ENCODE results near the gene CABP4. TPM values are rescaled to one million over a fixed set of nuclear protein-coding genes. Genes with fewer than 3 reads are reported as not detected.
A peak's percentile ranks its signal among the peaks of the same experiment; 100 is the strongest.

The CABP4 gene
- total RNA-seq, 1 donor: not detected

DNA sequence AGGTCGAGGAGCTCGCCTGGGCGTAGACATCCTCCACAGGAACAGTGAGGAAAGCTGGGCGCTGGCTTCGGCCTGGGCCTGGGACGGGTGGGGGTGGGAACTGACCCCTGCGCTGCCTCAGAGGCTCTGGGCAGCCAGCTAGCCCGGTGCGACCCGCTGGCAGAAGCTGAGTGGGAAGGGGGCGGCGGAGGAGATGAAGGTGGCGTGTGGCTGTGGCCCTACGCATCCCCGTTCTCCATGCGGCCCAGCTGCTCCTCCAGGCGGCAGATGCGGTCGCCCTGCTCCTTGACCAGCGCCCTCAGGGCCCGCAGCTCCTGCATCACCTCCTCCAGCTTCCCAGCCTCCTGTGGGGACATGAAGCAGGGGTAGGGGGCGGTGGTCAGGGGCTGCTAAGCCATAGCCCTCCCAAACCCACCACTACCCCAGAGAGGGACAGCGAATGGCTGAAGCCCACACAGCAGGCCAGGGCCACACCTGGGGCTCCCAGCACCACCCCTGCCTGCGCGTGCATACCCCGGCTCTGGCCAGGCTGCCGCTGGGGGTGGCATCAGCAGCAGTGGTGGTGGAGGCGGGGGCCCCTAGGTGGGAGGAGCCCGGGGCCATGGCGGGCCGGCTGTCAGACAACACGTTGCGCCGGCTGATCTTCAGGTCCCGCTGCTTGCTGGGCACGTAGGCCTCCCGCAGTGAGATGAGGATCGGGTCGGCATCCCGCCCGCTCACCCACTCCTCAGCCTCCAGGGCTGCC lies 16.8 kb upstream of the CABP4 start:
- no peak for DNase-seq (ENCODE audit: insufficient read length, low spot score, missing footprints)
- H4K20me1 ChIP-seq (ENCODE audit: insufficient read depth, low read length): peaks cover 10% of the 10 kb centered on the region
- peaks cover 16% of the 10 kb centered on the region for H3K36me3 ChIP-seq (ENCODE audit: insufficient read depth, low read length)
- no peak overlapping the region for H2AFZ ChIP-seq (ENCODE audit: low read length)
- H3K4me3 ChIP-seq (ENCODE audit: insufficient read depth, low read length): no peak overlapping the region
- H3K4me2 ChIP-seq (ENCODE audit: insufficient read depth, low read length): no peak overlapping the region
- no peaks in the 10 kb centered on the region for H3K9me3 ChIP-seq (ENCODE audit: low read depth, low read length)
- no peaks in the 10 kb centered on the region for H3K27me3 ChIP-seq (ENCODE audit: insufficient read depth, low read length)
- TF ChIP-seq, protein P1, sequence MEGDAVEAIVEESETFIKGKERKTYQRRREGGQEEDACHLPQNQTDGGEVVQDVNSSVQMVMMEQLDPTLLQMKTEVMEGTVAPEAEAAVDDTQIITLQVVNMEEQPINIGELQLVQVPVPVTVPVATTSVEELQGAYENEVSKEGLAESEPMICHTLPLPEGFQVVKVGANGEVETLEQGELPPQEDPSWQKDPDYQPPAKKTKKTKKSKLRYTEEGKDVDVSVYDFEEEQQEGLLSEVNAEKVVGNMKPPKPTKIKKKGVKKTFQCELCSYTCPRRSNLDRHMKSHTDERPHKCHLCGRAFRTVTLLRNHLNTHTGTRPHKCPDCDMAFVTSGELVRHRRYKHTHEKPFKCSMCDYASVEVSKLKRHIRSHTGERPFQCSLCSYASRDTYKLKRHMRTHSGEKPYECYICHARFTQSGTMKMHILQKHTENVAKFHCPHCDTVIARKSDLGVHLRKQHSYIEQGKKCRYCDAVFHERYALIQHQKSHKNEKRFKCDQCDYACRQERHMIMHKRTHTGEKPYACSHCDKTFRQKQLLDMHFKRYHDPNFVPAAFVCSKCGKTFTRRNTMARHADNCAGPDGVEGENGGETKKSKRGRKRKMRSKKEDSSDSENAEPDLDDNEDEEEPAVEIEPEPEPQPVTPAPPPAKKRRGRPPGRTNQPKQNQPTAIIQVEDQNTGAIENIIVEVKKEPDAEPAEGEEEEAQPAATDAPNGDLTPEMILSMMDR (IDR thresholded peaks at IDR 0.05; ENCODE audit: extremely low read depth, low read depth, low read length): no peak
- peaks cover 18% of the 10 kb centered on the region for H3K79me2 ChIP-seq (ENCODE audit: insufficient read depth, low read length)
- H3K4me1 ChIP-seq (ENCODE audit: insufficient read depth, low read length): peaks cover 7% of the 10 kb centered on the region
- H3K27ac ChIP-seq (ENCODE audit: low read depth, low read length): no peak overlapping the region

DNA sequence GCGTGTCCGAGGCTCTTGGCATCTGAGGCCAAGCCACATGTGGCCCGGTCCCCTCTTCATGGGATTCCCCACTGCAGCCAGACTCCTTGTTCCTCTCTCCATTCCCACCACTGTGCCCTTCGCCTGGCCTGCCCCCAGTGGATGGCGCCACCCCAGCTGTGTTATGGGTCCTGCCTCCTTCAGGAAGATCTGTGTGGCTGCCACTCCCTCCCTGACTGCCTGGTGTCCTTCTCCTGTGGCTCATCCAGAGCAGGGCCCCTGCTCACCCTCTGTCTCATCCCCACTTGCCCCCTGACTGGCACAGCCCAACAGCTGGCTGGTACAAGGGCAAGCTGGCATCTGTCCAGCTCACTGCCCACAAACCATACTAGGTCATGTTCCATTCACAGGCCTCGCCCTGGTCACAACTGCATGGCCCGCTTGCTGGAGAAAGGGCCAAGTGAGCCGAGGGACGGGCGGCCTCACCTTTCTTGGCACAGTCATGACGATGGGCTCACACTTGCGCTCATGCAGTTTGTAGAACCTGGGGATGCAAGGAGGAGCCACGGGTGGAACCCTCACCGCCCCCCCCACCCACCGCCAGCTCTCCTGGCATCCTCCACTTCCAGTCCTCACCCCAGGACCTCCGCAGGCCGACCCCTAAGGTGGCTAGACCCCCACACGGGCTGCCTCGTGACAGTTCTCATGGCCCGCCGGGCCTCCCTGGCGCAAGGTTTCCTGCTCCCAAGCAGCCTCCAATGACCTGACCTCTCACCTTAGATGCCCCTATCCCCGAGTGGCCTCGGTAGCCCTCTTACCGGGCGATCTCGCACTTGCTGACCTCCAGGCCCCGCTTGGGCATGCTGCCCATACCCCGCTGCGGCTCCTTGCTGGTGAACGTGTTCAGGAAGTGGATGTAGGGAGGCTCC lies 15.6 kb upstream of the CABP4 start:
- H3K36me3 ChIP-seq (ENCODE audit: insufficient read depth, low read length): peaks cover 13% of the 10 kb centered on the region
- peak; percentile 96 for DNase-seq (ENCODE audit: insufficient read length, low spot score, missing footprints)
- no peak overlapping the region for H3K27ac ChIP-seq (ENCODE audit: low read depth, low read length)

DNA sequence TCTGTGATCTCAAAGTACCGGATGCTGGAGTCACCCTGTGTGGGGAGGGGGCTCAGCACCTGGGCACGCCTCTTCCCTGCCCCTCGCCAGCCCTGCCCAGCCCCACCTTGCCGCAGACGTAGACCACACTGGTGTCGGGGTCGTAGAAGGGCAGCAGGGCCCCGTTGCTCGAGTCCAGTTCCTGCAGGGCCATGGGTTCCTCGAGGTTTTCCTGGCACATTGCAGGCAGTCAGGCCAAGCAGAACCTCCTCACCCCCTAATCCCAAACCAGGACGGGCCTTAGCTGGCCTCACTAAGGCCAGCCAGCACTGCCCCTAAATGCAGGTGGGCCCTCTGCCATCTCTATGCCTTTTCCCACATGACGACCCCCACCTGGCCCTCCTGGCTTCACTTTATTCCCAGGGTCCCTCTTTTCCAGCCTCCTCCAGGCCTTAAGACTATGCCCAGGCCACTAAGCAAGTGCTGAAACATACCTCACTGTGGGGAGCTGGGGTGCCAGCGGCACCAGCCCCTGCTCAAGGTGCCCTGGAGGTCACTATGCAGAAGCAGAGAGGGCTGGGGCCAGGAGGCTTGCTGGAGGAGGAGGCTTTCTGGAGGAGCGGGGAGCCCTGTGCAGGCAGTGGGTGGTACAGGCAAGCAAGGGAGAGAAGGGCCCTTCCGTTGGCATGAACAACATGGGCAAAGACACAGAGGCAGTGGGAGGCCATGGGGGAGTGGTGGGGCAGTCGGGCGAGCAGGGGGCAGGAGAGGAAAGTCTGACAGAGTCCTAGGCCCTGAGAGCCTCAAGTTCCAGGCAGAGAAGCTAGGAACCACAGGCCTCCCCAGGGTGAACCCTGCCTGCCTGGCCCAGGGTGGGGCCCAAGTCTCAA lies 14.7 kb upstream of the CABP4 start:
- Histone ChIP-seq H3K27ac (ENCODE audit: low read depth, low read length) (no peak overlapping the region), H3K9me3 (ENCODE audit: low read depth, low read length) (no peaks in the 10 kb centered on the region), H3K36me3 (ENCODE audit: insufficient read depth, low read length) (peaks cover 13% of the 10 kb centered on the region), H4K20me1 (ENCODE audit: insufficient read depth, low read length) (peaks cover 10% of the 10 kb centered on the region), H3K4me1 (ENCODE audit: insufficient read depth, low read length) (peaks cover 7% of the 10 kb centered on the region), H2AFZ (ENCODE audit: low read length) (no peak overlapping the region), H3K27me3 (ENCODE audit: insufficient read depth, low read length) (no peaks in the 10 kb centered on the region), H3K79me2 (ENCODE audit: insufficient read depth, low read length) (peaks cover 18% of the 10 kb centered on the region), H3K4me3 (ENCODE audit: insufficient read depth, low read length) (no peak overlapping the region), H3K4me2 (ENCODE audit: insufficient read depth, low read length) (no peak overlapping the region)
- DNase-seq (ENCODE audit: insufficient read length, low spot score, missing footprints): peak; percentile 90
- TF ChIP-seq, protein P1 (IDR thresholded peaks at IDR 0.05; ENCODE audit: extremely low read depth, low read depth, low read length): no peak

More for the DNA sequence above, 15.6 kb upstream of the CABP4 start:
- H4K20me1 ChIP-seq (ENCODE audit: insufficient read depth, low read length): peaks cover 10% of the 10 kb centered on the region
- TF ChIP-seq, protein P1 (IDR thresholded peaks at IDR 0.05; ENCODE audit: extremely low read depth, low read depth, low read length): peak; percentile 35
- H3K4me3 ChIP-seq (ENCODE audit: insufficient read depth, low read length): no peak overlapping the region
- H3K27me3 ChIP-seq (ENCODE audit: insufficient read depth, low read length): no peaks in the 10 kb centered on the region
- H3K79me2 ChIP-seq (ENCODE audit: insufficient read depth, low read length): peaks cover 18% of the 10 kb centered on the region
- no peaks in the 10 kb centered on the region for H3K9me3 ChIP-seq (ENCODE audit: low read depth, low read length)
- no peak overlapping the region for H2AFZ ChIP-seq (ENCODE audit: low read length)
- no peak overlapping the region for H3K4me2 ChIP-seq (ENCODE audit: insufficient read depth, low read length)
- peaks cover 7% of the 10 kb centered on the region for H3K4me1 ChIP-seq (ENCODE audit: insufficient read depth, low read length)

Data from osteoblast (primary cell).